NCI-H345 treated with DMSO at 0.1 percent for 48 hours (cell line): Measurements from ENCODE around the gene STARD4.

Source experiments
- DNase-seq: peaks from one replicate; lab custom pipeline; 2025; ENCODE audit not compliant: unreplicated experiment; lab: John Stamatoyannopoulos, UW

Gene STARD4

GRCh38 chr5:111478266-111478665 is 34.1 kb downstream of the STARD4 start:
- DNase-seq = no peak

DNA sequence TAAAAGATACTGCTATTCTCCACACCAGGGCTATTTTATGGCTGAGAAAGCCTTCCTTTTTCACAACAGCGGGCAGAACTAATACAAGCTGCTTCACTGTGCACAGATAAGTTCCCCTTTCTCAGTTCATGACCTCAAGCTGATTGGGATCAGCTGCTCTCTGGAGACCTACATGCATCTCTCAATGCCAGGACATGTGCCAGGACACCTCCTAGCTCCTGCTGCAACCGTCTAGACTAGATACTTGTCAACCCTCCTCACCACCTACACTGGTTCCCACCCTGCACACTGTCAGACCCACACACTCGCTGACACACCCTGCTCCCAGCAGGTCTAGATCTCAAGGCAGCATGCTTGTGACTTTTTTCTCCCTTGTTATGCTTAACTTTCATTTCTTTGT is 39.8 kb downstream of the STARD4 start:
- DNase-seq = no peak

GRCh38 chr5:111472096-111472495 is 40.2 kb downstream of the STARD4 start:
- no peak for DNase-seq

- DNase-seq = no peak
Measured at GRCh38 chr5:111469903-111470302, 42.4 kb downstream of the STARD4 start.

GRCh38 chr5:111469293-111469896 is 42.9 kb downstream of the STARD4 start:
- DNase-seq = no peak

DNA sequence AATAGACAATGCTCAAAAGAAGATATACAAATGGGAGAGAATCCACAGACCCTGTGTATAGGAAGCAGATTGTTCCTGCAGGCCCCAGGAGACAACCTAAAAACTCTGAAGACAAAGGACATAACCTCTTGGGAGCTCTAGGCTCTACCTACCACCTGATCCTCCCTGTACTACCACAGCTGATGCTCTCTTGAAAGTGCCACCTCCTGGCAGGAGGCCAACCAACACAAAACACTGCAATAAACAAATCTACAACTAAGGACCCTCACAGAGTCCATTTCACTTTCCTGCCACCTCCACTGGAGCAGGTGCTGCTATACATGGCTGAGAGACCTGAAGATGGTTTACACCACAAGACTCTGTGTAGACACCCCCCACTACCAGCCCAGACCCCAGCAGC is 49.0 kb downstream of the STARD4 start:
- DNase-seq = peak; percentile 81

GRCh38 chr5:111461934-111462333 is 50.4 kb downstream of the STARD4 start:
- no peak for DNase-seq

- peak; percentile 19 for DNase-seq
Measured at GRCh38 chr5:111461255-111461671, 51.1 kb downstream of the STARD4 start.

GRCh38 chr5:111454776-111455175 is 57.6 kb downstream of the STARD4 start:
- DNase-seq = no peak

- peak; percentile 19 for DNase-seq
Measured at GRCh38 chr5:111454198-111454622, 58.1 kb downstream of the STARD4 start.

GRCh38 chr5:111453747-111454146 is 58.6 kb downstream of the STARD4 start:
- DNase-seq = no peak

- DNase-seq = no peak
Measured at GRCh38 chr5:111453295-111453694, 59.0 kb downstream of the STARD4 start.

DNA sequence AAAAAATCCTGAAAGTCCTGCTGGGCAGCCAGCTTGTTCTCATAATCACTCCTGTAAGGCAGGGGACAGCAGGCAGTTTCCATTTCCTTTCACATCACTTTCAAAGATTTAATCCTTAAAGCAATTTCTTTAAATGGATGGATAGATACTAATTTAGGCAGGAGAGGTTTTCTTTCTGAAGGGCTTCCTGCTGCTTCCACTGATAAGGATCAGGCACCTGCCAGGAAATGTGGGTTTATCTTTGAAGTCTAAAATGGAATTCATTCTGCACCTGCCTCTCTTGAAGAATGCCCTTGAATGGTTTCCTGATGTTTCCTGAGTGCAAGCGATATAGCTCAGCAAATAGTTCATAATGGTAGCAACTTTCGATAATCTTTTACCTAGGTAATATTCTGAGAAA is 64.5 kb downstream of the STARD4 start:
- DNase-seq = peak; percentile 20

- DNase-seq = no peak
Measured at GRCh38 chr5:111447099-111447498, 65.2 kb downstream of the STARD4 start.
